OCI-LY7 (cell line): ENCODE measurements around the gene OR6F1. TPM values are rescaled to one million over a fixed set of nuclear protein-coding genes. Genes with fewer than 3 reads are reported as not detected.

Experiments
- BruUV-seq: library from RNA; stranded (reverse); fragments of 400-500 nt; replicated peaks from 2 replicates; lab custom pipeline; 2021; lab: Mats Ljungman, UMichigan
- CTCF ChIA-PET: fragments of 300-600 bp; sonication (Branson Sonifier 250); formaldehyde crosslinking; loops from one replicate; lab custom pipeline; 2022; ENCODE audit warnings: antibody characterized with exemption; ENCODE audit not compliant: unreplicated experiment; lab: Charles Lee
- POLR2A ChIA-PET: fragments of 300-600 bp; sonication (Branson Sonifier 250); formaldehyde crosslinking; loops from one replicate; lab custom pipeline; 2022; ENCODE audit warnings: antibody characterized with exemption; lab: Charles Lee
- DNase-seq: peaks from one replicate; pipeline ENCODE4 v3.0.0-alpha.2; 2015; ENCODE audit warnings: low spot score
- H2AFZ ChIP-seq: fragments of 200-600 bp; sonication (generic), shearing (Covaris generic); 2 replicates; pipeline ENCODE4 v1.6.1; 2014; ENCODE audit warnings: mild to moderate bottlenecking, antibody characterized with exemption, low read length, moderate library complexity
- H3K27ac ChIP-seq: fragments of 200-600 bp; sonication (generic); 2 replicates; pipeline ENCODE4 v1.5.1; 2014; ENCODE audit warnings: mixed run types, low read depth, mild to moderate bottlenecking, moderate library complexity, low read length, inconsistent platforms; ENCODE audit not compliant: poor library complexity, severe bottlenecking
- H3K36me3 ChIP-seq: fragments of 200-600 bp; sonication (generic); 2 replicates; pipeline ENCODE4 v1.6.1; 2014; ENCODE audit warnings: mild to moderate bottlenecking, antibody characterized with exemption, low read length, moderate library complexity, mixed read lengths; ENCODE audit not compliant: insufficient read depth
- H3K4me1 ChIP-seq: fragments of 200-600 bp; sonication (generic); 2 replicates; pipeline ENCODE4 v1.5.1; 2014; ENCODE audit warnings: mild to moderate bottlenecking, low read length; ENCODE audit not compliant: insufficient read depth, poor library complexity, severe bottlenecking
- H3K4me2 ChIP-seq: fragments of 200-600 bp; sonication (generic); 2 replicates; pipeline ENCODE4 v1.6.1; 2014; ENCODE audit warnings: mild to moderate bottlenecking, low read length
- H3K4me3 ChIP-seq: fragments of 200-600 bp; sonication (generic); 2 replicates; pipeline ENCODE4 v1.5.1; 2014; ENCODE audit warnings: mild to moderate bottlenecking, low read depth, low read length; ENCODE audit not compliant: poor library complexity, severe bottlenecking
- H3K79me2 ChIP-seq: fragments of 200-600 bp; sonication (generic); 2 replicates; pipeline ENCODE4 v1.6.1; 2016; ENCODE audit warnings: low read depth, mild to moderate bottlenecking, low read length, moderate library complexity, mixed read lengths; ENCODE audit not compliant: insufficient read depth
- H3K9me2 ChIP-seq: fragments of 200-600 bp; sonication (generic); 2 replicates; pipeline ENCODE4 v1.6.1; 2016; ENCODE audit warnings: mild to moderate bottlenecking, low read length, mixed read lengths; ENCODE audit not compliant: insufficient read depth
- H3K9me3 ChIP-seq: fragments of 200-600 bp; sonication (generic); 2 replicates; pipeline ENCODE4 v1.6.1; 2014; ENCODE audit warnings: mild to moderate bottlenecking, mixed run types, low read length, mixed read lengths
- H4K20me1 ChIP-seq: fragments of 200-600 bp; sonication (generic); 2 replicates; pipeline ENCODE4 v1.6.1; 2014; ENCODE audit warnings: mild to moderate bottlenecking, antibody characterized with exemption, low read length, moderate library complexity, mixed read lengths; ENCODE audit not compliant: insufficient read depth
- CTCF ChIP-seq: fragments of 200-600 bp; sonication (generic); conservative IDR thresholded peaks from 2 replicates; pipeline ENCODE4 v1.5.1; 2014; ENCODE audit warnings: mild to moderate bottlenecking, antibody characterized with exemption, low read length, moderate library complexity, mixed read lengths
- EZH2phosphoT487 ChIP-seq: fragments of 200-600 bp; sonication (generic); IDR thresholded peaks from 2 replicates; pipeline ENCODE4 v1.6.1; 2018; ENCODE audit warnings: low read depth, borderline replicate concordance, mild to moderate bottlenecking, mixed run types, antibody characterized with exemption, low read length, moderate library complexity, mixed read lengths
- intact Hi-C: fragments of 100-400 bp; cut with micrococcal nuclease; formaldehyde crosslinking; loops from one replicate; pipeline ENCODE4 v1.10.0; 2022; ENCODE audit not compliant: unreplicated experiment
- total RNA-seq, 2 experiments: library from RNA; depleted of rRNA in 1 of 2; stranded (reverse); fragments of >200 nt in 1 of 2; shearing (Covaris generic) in 1 of 2; gene quantifications; 2 replicates each; pipeline ENCODE4 v1.2.3, GENCODE V29; 2014 to 2022

OR6F1 gene
- total RNA-seq, 2 experiments from 2014 or later = not detected

- POLR2A ChIA-PET = interaction anchor here (0.7 kb wide), 1 partner anchor 113 kb away, joined by 5 read pairs; no protein-coding TSS in a partner anchor
- Histone ChIP-seq H3K9me2 (no peaks in the 10 kb centered on the region), H4K20me1 (no peaks in the 10 kb centered on the region), H2AFZ (no peak within 1 kb of the TSS), H3K36me3 (no peaks in the 10 kb centered on the region), H3K79me2 (no peaks in the 10 kb centered on the region), H3K27ac (no peak within 1 kb of the TSS), H3K9me3 (no peaks in the 10 kb centered on the region), H3K4me2 (no peak within 1 kb of the TSS), H3K4me1 (no peaks in the 10 kb centered on the region), H3K4me3 (no peak within 1 kb of the TSS)
- CTCF ChIA-PET = no interaction called here
- intact Hi-C loops = no loop called here
- DNase-seq = no peak
- no peak for TF ChIP-seq EZH2phosphoT487
- no peak for TF ChIP-seq CTCF
- no TSS peak for BruUV-seq
Measured at GRCh38 chr1:247679639-247680038, 36.8 kb downstream of the OR6F1 start, which contains the start of gene OR13G1. Gene OR13G1 (minus strand): TSS chr1:247679739. CDS start chr1:247673041, 6,698 bp downstream.

GRCh38 chr1:247669225-247669624, 47.2 kb downstream of the OR6F1 start:
- H3K36me3 ChIP-seq = no peaks in the 10 kb centered on the region
- no peaks in the 10 kb centered on the region for H3K79me2 ChIP-seq
- no peak overlapping the region for H2AFZ ChIP-seq
- BruUV-seq = no TSS peak
- no peak for DNase-seq
- H3K4me2 ChIP-seq = no peak overlapping the region
- H3K4me1 ChIP-seq = no peaks in the 10 kb centered on the region
- POLR2A ChIA-PET = no interaction called here
- no peak overlapping the region for H3K4me3 ChIP-seq
- TF ChIP-seq CTCF = no peak
- no peak for TF ChIP-seq EZH2phosphoT487
- H3K9me3 ChIP-seq = no peaks in the 10 kb centered on the region
- no peaks in the 10 kb centered on the region for H4K20me1 ChIP-seq
- no peak overlapping the region for H3K27ac ChIP-seq
- no peaks in the 10 kb centered on the region for H3K9me2 ChIP-seq
- intact Hi-C loops = no loop called here
- CTCF ChIA-PET = no interaction called here

Other genes starting within 250 kb of the OR6F1 start
- not detected in 2 replicates for gene OR2C3, start 180.2 kb downstream of the OR6F1 start, total RNA-seq (2014; rRNA removed; shearing (Covaris generic))
- gene OR2C3, start 180.2 kb downstream of the OR6F1 start, total RNA-seq (2022) = not detected in 2 replicates
- gene GCSAML, start 167.5 kb downstream of the OR6F1 start, total RNA-seq (2014; rRNA removed; shearing (Covaris generic)) = not detected in 2 replicates
- not detected in 2 replicates for gene GCSAML, start 167.5 kb downstream of the OR6F1 start, total RNA-seq (2022)
- gene OR2G2, start 128.3 kb downstream of the OR6F1 start, total RNA-seq (2014; rRNA removed; shearing (Covaris generic)) = not detected in 2 replicates
- gene OR2G2, start 128.3 kb downstream of the OR6F1 start, total RNA-seq (2022) = not detected in 2 replicates
- not detected in 2 replicates for gene OR2G3, start 111.1 kb downstream of the OR6F1 start, total RNA-seq (2014; rRNA removed; shearing (Covaris generic))
- not detected in 2 replicates for gene OR2G3, start 111.1 kb downstream of the OR6F1 start, total RNA-seq (2022)
- gene OR13G1, start 36.9 kb downstream of the OR6F1 start, total RNA-seq (2014; rRNA removed; shearing (Covaris generic)) = not detected in 2 replicates
- not detected in 2 replicates for gene OR13G1, start 36.9 kb downstream of the OR6F1 start, total RNA-seq (2022)
- gene OR14K1, start 22.0 kb upstream of the OR6F1 start, total RNA-seq (2014; rRNA removed; shearing (Covaris generic)) = not detected in 2 replicates
- not detected in 2 replicates for gene OR14K1, start 22.0 kb upstream of the OR6F1 start, total RNA-seq (2022)
- not detected in 2 replicates for gene OR14A2, start 31.5 kb upstream of the OR6F1 start, total RNA-seq (2014; rRNA removed; shearing (Covaris generic))
- gene OR14A2, start 31.5 kb upstream of the OR6F1 start, total RNA-seq (2022) = not detected in 2 replicates
- gene OR1C1, start 43.9 kb upstream of the OR6F1 start, total RNA-seq (2014; rRNA removed; shearing (Covaris generic)) = not detected in 2 replicates
- not detected in 2 replicates for gene OR1C1, start 43.9 kb upstream of the OR6F1 start, total RNA-seq (2022)
- gene OR14A16, start 107.5 kb upstream of the OR6F1 start, total RNA-seq (2014; rRNA removed; shearing (Covaris generic)) = not detected in 2 replicates
- gene OR14A16, start 107.5 kb upstream of the OR6F1 start, total RNA-seq (2022) = not detected in 2 replicates
- gene OR11L1, start 125.2 kb upstream of the OR6F1 start, total RNA-seq (2014; rRNA removed; shearing (Covaris generic)) = not detected in 2 replicates
- not detected in 2 replicates for gene OR11L1, start 125.2 kb upstream of the OR6F1 start, total RNA-seq (2022)
- not detected in 2 replicates for gene TRIM58, start 140.5 kb upstream of the OR6F1 start, total RNA-seq (2014; rRNA removed; shearing (Covaris generic))
- not detected in 2 replicates for gene TRIM58, start 140.5 kb upstream of the OR6F1 start, total RNA-seq (2022)
- gene OR2W3, start 178.9 kb upstream of the OR6F1 start, total RNA-seq (2014; rRNA removed; shearing (Covaris generic)) = not detected in 2 replicates
- gene OR2W3, start 178.9 kb upstream of the OR6F1 start, total RNA-seq (2022) = not detected in 2 replicates
- gene OR2T8, start 203.6 kb upstream of the OR6F1 start, total RNA-seq (2014; rRNA removed; shearing (Covaris generic)) = not detected in 2 replicates
- gene OR2T8, start 203.6 kb upstream of the OR6F1 start, total RNA-seq (2022) = not detected in 2 replicates
- not detected in 2 replicates for gene OR2AJ1, start 208.2 kb upstream of the OR6F1 start, total RNA-seq (2014; rRNA removed; shearing (Covaris generic))
- not detected in 2 replicates for gene OR2AJ1, start 208.2 kb upstream of the OR6F1 start, total RNA-seq (2022)
- not detected in 2 replicates for gene OR2L8, start 232.2 kb upstream of the OR6F1 start, total RNA-seq (2014; rRNA removed; shearing (Covaris generic))
- not detected in 2 replicates for gene OR2L8, start 232.2 kb upstream of the OR6F1 start, total RNA-seq (2022)
- gene OR2AK2, start 248.6 kb upstream of the OR6F1 start, total RNA-seq (2014; rRNA removed; shearing (Covaris generic)) = 0.15 TPM in 1 of 2 replicates, not detected in the other
- gene OR2AK2, start 248.6 kb upstream of the OR6F1 start, total RNA-seq (2022) = not detected in 2 replicates